GM18508 (cell line): Measurements from ENCODE around the gene OR4E2.
"Not testable (repeated sequence)": the region's sequence is repeated elsewhere in the genome, so short reads cannot be mapped to it uniquely, and the experiment has no call there.

Experiments used
- ATAC-seq: cut with Tn5 transposase; IDR thresholded peaks from one replicate; pipeline ENCODE4 v1.9.1; 2021; ENCODE audit warnings: moderate number of reproducible peaks; ENCODE audit not compliant: insufficient read depth, unreplicated experiment

OR4E2 gene, protein sequence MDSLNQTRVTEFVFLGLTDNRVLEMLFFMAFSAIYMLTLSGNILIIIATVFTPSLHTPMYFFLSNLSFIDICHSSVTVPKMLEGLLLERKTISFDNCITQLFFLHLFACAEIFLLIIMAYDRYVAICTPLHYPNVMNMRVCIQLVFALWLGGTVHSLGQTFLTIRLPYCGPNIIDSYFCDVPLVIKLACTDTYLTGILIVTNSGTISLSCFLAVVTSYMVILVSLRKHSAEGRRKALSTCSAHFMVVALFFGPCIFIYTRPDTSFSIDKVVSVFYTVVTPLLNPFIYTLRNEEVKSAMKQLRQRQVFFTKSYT

DNA sequence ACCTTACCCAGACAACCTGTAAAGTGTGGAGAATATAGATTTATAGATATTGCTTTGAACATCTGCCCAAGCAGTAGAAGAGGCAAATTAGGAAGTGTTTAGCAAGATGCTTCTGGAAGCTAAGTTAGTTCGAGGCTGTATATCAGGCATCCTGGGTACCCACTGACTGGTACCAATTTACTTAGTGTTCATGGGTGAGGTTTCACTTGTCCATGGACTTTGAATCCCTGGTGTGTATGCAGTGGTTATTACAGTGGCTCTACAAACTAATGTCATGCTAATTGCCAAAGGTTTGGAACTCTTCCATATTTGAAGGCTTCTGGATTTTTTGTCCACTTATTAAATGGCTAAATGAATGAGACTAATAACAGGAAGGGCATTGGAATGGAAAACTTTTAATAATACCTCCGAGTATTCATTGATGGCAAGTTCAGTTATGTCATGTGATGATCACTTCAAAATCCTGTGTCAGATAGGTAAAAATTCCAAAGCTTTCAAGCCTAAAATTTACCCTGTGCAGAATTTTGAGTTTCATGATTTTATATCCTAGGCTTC is at the start of gene OR4E2:
Gene OR4E2 (plus strand): TSS at position 505 of the 555 bp plus-strand sequence. CDS start 11,248 bp downstream, outside the sequence.
- no peak for ATAC-seq

DNA sequence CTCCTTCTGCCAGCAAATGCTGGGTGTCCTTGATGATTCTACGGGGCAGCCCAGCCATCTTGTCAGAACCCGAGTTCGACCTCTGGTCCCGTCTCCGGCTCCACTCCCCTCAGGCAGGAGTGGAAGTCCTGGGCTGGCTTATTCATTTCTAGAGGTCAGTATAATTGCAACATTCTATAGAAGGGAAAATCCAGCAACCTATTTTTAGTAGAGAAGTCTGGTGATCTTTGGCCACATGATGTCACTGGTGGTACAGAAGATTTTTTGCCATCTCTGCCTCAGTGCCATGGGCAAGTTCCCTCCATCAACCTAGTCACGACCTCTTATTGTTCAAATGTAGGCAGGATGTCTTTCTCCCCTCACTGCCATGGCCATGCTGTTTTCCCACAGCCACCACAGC is 41.3 kb upstream of the OR4E2 start:
- ATAC-seq = no peak

DNA sequence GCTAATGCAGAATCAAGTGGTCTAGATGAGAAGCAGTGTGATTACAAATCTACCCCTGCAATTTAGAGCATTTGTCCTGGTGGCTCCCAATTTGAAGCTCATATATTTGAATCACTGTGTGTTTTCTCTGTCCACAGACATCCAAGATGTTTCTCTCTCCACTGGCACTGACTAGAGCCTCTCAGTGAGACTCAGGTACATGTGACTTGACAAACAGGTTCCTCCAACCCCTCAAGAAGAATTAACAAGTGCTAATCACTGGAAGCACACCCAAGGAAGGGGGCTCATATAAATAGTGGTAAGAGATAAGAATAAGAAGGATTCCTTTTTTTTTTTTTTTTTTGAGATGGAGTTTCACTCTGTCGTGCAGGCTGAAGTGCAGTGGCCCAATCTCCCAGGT is 39.4 kb upstream of the OR4E2 start:
- no peak for ATAC-seq

DNA sequence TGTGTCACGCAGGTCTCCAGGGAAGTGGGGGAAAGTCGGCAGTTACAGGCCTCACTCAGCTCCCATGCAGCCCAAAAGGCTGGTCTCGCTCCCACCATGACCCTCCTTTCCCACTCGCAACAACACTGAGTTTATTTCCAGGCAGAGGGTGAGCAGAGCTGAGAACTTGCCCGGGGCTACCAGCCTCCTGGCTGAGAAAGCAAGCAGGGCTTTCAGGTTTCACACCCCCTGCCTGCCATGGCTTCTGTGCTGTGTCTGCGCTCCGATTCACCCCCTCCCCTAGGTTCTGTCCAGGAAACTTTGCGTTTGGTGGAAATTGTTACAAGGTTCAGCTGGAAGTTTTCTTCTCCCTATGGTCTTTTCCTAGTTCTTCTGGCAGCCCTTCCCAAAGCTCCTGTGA is 36.0 kb upstream of the OR4E2 start:
- ATAC-seq = no peak

DNA sequence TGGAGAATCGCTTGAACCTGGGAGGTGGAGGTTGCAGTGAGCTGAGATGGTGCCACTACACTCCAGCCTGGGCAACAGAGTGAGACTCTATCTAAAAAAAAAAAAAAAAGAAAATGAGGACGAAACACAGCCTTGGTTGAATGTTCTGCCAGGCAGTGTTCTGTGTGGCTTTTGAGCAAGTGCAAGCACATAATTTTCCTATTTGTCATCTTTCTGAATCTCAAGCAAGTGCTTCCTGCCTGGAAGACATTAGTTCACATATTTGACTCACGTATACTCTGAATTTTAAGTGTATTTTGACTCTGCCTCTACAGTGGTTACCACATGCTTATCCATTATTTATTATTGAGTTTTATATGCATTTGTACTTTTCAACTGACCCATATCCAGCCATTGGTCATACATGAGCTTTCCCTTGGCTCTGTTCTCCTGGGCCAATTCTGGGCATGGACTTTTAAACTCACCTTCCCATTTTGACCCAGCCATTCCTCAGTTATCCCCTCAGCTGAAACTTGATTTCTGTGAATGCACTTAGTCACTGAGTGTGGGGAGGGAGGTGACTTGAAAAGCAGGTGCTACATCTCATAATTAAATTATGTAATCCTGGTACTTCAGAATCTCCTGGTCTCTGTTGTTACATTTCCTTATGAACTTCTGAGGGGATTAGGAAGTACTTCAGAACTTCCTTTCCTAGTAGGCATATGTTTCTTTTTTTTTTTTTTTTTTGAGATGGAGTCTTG is 27.0 kb upstream of the OR4E2 start:
- no peak for ATAC-seq

DNA sequence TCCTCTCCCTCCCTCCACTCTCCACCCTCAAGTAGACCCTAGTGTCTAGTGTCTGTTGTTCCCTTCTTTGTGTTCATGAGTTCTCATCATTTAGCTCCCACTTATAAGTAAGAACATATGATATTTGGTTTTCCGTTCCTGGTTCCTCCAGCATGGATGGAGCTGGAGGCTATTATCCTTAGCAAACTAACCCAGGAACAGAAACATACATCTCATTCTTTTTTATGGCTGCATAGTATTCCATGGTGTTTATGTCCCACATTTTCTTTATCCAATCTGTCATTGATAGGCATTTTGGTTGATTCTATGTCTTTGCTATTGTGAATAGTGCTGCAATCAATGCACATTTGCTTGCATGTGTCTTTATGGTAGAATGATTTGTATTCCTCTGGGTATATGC is 23.1 kb upstream of the OR4E2 start:
- not testable (repeated sequence) for ATAC-seq

DNA sequence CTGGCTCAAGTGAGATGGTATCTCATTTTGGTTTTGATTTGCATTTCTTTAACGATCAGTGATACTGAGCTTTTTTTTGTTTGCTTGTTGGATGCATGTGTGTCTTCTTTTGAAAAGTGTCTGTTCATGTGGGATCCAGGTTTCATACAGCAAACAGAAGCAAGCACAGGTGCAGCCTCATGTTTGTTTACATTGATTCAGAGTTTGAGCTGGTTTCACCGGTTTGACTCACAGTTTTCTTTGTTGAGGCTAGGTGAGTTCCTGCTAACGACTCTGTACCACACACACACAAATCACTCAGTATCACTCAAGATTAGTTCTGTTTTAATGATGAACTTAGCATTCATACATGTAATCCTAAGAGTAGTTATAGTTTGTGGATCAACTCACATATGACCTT is 22.6 kb upstream of the OR4E2 start:
- ATAC-seq = no peak

DNA sequence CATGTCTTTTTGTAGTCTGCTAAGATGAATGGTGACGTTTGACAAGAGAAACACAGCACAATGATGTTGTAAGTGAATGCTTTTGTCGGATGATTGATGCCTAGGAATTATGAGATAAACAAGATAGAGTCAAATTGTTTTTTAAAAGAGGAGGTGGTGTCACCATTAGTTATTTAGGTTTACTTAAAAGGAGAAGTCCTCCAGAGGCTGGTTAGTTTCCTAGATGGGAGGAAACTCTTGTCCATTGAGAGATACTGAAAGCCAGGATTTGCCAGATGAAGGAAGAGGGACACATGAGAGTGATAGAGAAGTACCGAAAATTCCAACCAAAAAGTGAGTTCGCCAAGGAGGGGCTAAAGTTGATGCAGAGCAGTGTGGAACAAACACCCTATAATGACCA is 18.8 kb upstream of the OR4E2 start, which contains the start of gene OR10G2:
Gene OR10G2 (minus strand): TSS at position 101 of the 400 bp plus-strand sequence. CDS start 98 bp downstream, at position 3.
- no peak for ATAC-seq

DNA sequence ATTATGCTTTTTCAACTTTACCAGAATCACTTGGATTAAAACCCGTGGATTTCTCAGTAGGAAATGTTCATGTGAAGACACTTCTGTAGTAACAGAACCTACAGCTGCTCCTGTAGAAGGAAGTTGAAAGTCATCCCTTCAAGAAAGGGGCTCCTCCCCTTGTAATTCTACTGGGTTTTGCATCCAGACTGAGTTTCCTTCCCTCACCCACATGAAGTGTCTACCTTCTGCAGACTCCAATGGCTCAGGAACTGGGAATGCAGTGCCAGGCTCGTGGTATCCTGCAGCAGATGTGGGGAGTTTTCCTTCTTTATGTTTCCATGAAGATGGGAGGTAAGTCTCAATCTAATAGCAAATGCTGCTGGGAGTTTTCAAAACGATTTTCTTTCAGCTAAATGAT is 11.0 kb upstream of the OR4E2 start:
- no peak for ATAC-seq

DNA sequence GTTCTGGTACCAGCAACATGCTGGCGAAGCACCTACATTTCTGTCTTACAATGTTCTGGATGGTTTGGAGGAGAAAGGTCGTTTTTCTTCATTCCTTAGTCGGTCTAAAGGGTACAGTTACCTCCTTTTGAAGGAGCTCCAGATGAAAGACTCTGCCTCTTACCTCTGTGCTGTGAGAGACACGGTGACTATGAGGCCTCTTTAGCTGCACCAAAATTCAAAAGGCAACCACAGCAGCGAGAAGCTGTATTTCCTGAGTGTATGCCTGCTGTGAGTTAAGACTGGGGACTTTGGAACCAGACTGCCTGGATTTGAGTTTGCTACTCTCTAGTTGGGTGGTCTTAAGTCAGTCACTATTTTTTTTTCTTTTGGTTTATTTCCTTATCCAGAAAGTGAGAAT is 10.2 kb upstream of the OR4E2 start:
- no peak for ATAC-seq

DNA sequence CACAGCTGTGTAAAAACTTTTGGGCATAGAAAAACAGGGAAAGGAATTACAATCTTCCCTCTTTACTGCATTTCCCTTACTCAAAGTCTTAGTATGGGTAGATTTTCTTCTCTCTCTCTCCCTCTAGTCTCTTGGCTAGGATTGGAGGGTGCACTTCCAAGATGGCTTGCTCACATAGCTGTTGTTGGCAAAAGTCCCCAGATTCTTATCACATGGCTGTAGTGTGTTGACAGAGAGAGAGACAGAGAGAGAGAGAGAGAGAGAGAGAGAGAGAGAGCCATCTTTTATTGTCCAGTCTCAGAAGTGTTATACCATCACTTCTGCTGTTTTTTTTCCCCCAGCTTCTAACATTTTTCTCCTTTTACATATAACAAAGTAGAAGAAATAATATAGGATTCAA is 6.3 kb upstream of the OR4E2 start:
- ATAC-seq = no peak

DNA sequence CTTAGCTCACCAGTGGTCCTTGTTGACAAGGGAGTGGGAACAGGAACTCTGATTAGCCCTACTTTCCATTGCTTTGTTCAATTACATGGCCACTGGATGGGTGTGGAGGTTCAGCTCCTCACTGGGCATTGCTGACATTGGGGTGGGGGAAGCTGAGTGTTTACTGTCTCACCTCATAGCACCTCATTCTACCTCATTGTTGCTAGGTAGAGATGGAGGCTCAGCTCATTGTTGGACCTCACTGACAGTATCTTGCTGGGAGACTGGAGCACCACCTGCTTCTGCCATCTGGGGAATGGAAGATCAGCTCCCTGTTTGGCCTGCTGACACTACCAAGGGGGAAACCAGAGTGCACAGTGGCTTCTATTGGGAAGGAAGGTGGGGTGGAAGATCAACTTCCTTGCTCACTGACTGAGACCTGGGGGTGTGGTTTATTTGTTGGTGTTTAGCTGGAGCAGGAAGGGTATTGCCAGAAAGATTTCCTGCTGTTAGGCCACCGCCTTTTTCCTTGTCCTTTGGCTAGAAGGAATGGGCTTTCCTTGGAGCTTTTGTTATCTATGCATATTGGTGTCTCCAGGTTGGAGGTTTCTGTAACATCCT is 1.3 kb upstream of the OR4E2 start:
- no peak for ATAC-seq

DNA sequence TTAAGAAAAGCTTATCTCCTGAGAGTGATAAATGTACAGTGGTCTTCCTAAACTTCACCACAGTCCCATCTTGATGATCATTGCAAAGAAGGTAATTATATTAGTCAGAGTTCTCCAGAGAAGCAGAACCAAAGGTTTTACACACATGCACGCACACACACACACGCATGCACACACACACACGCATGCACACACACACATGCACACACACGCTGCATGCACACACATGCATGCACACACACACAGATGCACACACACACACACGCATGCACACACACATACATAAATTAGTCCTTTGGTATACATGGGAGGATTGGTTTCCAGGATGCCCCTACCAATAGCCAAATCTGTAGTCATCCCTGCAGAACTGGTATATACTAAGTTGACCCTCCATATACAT is 580 bp downstream of the OR4E2 start:
- no peak for ATAC-seq

DNA sequence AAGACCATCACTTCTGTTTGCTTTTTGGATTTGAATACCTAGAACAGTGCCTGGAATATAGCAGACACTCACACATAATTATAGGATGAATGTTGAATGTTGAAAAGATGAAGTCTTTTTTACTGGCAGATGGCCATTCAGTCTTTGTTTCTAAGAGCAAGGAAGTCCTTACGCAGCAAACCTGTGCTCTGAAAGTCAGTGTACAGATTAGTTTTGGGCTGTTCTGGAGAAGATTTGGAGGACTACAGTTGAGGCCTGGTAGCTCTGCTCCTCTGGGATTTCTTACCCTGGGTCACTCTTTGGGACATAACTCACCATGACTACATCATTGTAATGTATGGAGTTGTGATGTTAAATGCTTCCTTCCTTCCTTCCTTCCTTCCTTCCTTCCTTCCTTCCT is 3.3 kb downstream of the OR4E2 start:
- ATAC-seq = no peak

DNA sequence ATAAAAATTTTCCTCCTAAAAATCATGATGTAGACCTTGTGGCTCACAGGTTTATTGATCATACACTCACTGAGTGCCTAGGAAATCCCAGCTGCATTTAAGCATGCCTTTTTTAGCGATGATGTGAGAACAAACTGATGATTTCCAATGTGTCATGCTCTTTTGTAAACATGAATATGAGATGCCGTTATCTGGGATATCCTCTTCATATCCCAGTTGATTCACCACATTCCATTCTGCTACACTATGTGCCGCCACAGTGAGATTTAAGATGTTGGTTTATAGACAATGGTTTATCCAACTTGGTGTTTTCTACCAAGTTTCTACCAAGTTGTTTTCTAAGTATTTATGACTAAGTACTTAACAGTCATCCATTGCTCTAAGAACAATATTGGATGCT is 14.7 kb downstream of the OR4E2 start:
- no peak for ATAC-seq

DNA sequence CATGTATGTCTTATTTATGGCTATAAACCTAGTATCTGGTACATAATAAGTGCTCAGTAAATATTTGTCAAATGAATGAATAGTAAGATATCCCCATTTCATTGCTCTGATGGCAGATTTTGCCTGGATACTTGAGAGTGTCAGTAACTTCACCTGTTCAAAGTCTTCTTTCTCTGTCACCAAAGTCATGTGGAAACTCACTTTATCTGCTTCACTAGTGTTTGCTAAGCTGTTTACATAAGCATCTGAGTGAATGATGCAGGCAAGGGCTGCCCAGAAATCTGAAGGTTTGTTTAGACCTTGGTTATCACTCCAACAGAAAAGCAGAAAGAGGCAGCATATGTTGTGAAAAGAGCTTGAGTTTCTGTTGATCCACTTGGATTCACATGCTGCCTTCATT is 15.6 kb downstream of the OR4E2 start:
- ATAC-seq = no peak

DNA sequence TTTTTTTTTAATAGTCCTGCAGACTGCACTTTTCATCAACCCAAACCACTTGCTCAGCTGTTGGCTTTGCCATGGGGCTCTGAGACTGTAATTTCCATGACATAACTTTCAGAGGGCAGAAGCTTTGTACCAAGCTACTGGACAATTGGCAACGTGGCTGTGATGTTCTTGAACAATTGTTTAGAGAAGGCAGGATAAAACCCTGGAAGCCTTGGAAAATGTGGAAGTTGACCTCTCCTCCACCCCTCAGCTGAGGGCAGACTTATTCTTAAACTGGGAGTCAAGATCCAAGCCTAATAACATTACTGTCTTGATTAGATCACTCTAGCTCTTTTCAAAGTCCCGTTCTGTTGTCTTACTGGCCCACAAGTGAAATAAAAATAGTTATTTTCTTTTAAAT is 17.7 kb downstream of the OR4E2 start:
- ATAC-seq = no peak

DNA sequence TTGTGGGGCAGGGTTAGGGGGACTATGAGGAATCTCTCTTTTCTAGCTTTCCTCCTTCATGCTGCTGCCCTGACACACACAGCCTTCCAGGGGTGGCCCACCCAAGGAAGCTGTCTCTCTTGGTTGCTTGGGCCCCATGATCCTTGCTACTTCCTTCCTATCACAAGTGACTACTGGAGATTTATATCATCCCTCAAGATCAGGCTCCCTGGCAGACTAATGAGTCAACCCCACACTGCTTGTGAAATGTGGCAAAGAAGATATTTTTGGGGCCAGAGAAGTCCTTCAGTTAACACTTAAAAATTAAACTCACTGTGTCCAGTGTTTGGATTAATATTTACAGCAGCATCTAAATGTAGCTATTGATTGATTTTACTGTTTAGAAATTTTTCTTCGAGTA is 18.5 kb downstream of the OR4E2 start:
- no peak for ATAC-seq

DNA sequence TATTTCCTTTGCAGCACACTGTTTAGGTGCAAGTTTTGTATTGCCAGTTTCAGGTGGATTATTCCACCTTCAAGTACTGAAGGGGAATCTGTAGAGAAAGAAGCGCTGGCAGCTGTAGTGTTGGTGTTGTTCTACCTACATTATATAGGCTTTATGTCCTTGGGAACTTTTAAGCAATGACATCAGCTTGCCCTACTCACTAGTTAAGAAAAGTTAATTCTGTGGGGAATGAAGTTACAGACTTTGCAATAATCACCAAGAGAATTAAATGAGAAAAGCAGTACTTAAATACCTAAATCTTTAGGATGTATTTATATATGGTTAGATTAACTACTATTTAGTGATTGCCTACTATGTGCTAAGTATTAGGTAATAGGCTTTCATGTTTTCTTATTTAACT is 20.1 kb downstream of the OR4E2 start, which contains the start of gene OR4E1:
Gene OR4E1 (minus strand): TSS at position 101 of the 400 bp plus-strand sequence. CDS start 2,883 bp downstream, outside the sequence.
- ATAC-seq = no peak

DNA sequence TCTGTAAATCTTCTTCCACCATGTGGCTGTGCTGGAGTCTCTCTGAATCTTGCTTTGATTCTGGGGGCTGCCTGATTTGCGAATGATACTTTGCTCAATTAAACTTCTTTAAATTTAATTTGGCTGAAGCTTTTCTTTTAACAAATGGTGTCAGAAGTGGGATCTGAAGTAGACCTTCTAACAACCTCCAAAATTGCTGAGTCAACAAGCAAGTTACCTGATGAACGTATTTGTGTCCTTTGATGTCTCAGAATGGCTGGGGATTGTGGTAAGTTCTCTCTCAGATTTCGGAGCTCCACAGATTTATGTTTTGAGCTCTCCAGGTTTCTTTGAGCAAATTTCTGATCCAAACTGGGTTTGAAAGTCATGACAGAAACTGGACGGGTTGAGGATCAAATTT is 21.9 kb downstream of the OR4E2 start:
- no peak for ATAC-seq

DNA sequence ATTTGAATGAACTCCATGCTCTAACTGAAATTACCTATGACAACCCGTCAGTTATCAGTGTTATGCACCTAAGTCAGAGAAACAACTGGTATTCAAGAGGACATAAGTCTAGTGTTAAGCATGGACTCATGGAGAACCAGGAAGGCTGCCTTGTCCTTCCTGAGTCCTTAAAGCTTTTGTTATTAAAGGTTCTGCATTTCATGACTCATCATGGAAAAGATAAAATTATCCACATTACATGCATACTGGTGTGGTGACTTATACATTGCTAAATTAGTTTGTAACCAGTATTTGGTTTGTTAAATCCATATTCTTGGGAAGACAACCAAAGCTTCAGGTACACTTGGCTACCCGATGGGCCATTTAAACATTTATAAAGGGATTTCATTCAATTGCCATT is 26.4 kb downstream of the OR4E2 start:
- no peak for ATAC-seq
